ENCODE results near the gene TBX6. TPM values are rescaled to one million over a fixed set of nuclear protein-coding genes. Genes with fewer than 3 reads are reported as not detected.
A peak's percentile ranks its signal among the peaks of the same experiment; 100 is the strongest.

Gene TBX6
- total RNA-seq, 1 experiment from 2014 or later: 3.6 TPM

DNA sequence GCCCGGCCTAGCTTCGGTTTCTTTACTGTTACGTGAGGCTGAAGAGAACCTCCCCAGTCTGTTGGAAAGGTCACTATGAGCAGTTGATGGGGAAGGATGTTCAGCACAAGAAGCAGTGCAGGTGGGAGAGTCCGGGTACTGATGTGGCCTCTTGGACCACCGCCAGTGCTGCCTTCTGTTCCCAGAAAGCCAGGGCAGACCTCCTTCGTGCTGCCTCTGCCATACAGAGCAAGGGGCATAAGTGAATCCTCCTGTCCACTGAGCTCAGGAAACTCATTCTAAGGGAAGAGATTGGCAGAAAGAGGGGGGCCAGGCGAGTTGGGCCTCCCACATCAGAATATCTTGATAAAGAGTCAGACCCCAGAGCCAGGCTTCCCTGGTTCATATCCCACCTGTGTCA, 12.2 kb downstream of the TBX6 start:
- TF ChIP-seq, protein P1, sequence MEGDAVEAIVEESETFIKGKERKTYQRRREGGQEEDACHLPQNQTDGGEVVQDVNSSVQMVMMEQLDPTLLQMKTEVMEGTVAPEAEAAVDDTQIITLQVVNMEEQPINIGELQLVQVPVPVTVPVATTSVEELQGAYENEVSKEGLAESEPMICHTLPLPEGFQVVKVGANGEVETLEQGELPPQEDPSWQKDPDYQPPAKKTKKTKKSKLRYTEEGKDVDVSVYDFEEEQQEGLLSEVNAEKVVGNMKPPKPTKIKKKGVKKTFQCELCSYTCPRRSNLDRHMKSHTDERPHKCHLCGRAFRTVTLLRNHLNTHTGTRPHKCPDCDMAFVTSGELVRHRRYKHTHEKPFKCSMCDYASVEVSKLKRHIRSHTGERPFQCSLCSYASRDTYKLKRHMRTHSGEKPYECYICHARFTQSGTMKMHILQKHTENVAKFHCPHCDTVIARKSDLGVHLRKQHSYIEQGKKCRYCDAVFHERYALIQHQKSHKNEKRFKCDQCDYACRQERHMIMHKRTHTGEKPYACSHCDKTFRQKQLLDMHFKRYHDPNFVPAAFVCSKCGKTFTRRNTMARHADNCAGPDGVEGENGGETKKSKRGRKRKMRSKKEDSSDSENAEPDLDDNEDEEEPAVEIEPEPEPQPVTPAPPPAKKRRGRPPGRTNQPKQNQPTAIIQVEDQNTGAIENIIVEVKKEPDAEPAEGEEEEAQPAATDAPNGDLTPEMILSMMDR (IDR thresholded peaks at IDR 0.05; ENCODE audit: unreplicated experiment): no peak
- BruUV-seq (replicated peaks): no TSS peak
- intact Hi-C loops (cut with micrococcal nuclease; ENCODE audit: unreplicated experiment): no loop called here
- no peak overlapping the region for H3K27ac Mint-ChIP-seq (ENCODE audit: unreplicated experiment)
- H3K9me3 Mint-ChIP-seq (ENCODE audit: low read depth, unreplicated experiment): no peaks in the 10 kb centered on the region
- DNase-seq: no peak
- peaks cover 81% of the 10 kb centered on the region for H3K36me3 Mint-ChIP-seq (ENCODE audit: insufficient read depth, unreplicated experiment)
- peaks cover 23% of the 10 kb centered on the region for H3K4me1 Mint-ChIP-seq (ENCODE audit: low read depth, unreplicated experiment)
- CTCF ChIA-PET: interaction anchor here (0.7 to 1.7 kb wide), 3 partner anchors 11 to 367 kb away, joined by 3 to 6 read pairs (median 4); partner anchors contain the start of gene TBX6
- H3K4me3 Mint-ChIP-seq (ENCODE audit: low read depth, unreplicated experiment): no peak overlapping the region
- no peaks in the 10 kb centered on the region for H3K27me3 Mint-ChIP-seq (ENCODE audit: unreplicated experiment)

DNA sequence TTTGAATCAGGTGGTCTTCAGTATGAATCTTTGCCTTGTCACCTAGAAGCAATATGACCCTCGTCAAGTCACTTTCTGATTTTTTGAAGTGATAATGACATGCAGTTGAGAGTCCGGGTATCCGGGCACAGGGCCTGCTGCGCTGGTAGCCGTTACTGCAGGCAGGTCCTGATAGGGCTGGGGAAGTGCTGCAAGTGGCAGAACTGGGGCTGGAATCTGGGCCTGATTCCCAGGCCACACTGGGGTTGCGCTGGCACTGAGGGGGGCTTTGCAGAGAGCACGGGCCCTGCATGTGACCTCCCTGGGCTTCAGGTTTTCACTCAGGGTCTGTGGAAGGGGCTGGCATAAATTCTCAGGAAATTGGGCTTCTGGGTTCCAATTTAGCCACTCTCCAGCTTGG, 13.0 kb downstream of the TBX6 start:
- no peaks in the 10 kb centered on the region for H3K27me3 Mint-ChIP-seq (ENCODE audit: unreplicated experiment)
- BruUV-seq (replicated peaks): no TSS peak
- H3K9me3 Mint-ChIP-seq (ENCODE audit: low read depth, unreplicated experiment): no peaks in the 10 kb centered on the region
- no peak for DNase-seq
- H3K4me3 Mint-ChIP-seq (ENCODE audit: low read depth, unreplicated experiment): no peak overlapping the region
- TF ChIP-seq, protein P1 (IDR thresholded peaks at IDR 0.05; ENCODE audit: unreplicated experiment): no peak
- intact Hi-C loops (cut with micrococcal nuclease; ENCODE audit: unreplicated experiment): no loop called here
- no peak overlapping the region for H3K27ac Mint-ChIP-seq (ENCODE audit: unreplicated experiment)
- CTCF ChIA-PET: interaction anchor here (0.7 to 1.7 kb wide), 3 partner anchors 11 to 368 kb away, joined by 3 to 6 read pairs (median 3); partner anchors contain the start of gene TBX6
- H3K36me3 Mint-ChIP-seq (ENCODE audit: insufficient read depth, unreplicated experiment): peaks cover 82% of the 10 kb centered on the region
- H3K4me1 Mint-ChIP-seq (ENCODE audit: low read depth, unreplicated experiment): peaks cover 23% of the 10 kb centered on the region

DNA sequence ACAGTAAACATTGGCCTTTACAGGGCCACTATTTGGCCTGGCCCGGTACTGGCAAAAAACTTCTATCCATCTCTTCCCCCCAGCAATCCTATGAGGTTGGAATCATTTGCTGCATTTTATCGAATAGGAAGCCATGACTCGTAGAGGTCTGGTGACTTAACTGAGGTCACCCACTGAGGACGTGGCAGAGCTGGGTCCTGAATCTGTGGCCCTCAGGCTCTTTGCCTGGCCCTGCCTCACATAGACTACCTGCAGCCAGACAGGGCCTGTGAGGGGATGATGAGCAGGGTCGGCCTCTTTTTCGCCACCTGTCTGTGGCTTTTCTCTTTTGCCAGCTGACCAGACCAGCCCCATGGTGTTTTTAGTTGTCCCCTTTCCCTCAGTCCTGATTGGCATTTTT, 14.1 kb downstream of the TBX6 start:
- intact Hi-C loops (cut with micrococcal nuclease; ENCODE audit: unreplicated experiment): no loop called here
- H3K27me3 Mint-ChIP-seq (ENCODE audit: unreplicated experiment): no peaks in the 10 kb centered on the region
- no TSS peak for BruUV-seq (replicated peaks)
- H3K9me3 Mint-ChIP-seq (ENCODE audit: low read depth, unreplicated experiment): no peaks in the 10 kb centered on the region
- DNase-seq: no peak
- H3K36me3 Mint-ChIP-seq (ENCODE audit: insufficient read depth, unreplicated experiment): peaks cover 83% of the 10 kb centered on the region
- TF ChIP-seq, protein P1 (IDR thresholded peaks at IDR 0.05; ENCODE audit: unreplicated experiment): no peak
- CTCF ChIA-PET: interaction anchor here (1.1 kb wide), 1 partner anchor 15 kb away, joined by 3 read pairs; no protein-coding TSS in a partner anchor
- H3K4me3 Mint-ChIP-seq (ENCODE audit: low read depth, unreplicated experiment): peak overlapping the region; percentile 87
- H3K4me1 Mint-ChIP-seq (ENCODE audit: low read depth, unreplicated experiment): peaks cover 23% of the 10 kb centered on the region
- H3K27ac Mint-ChIP-seq (ENCODE audit: unreplicated experiment): peak overlapping the region; percentile 88

DNA sequence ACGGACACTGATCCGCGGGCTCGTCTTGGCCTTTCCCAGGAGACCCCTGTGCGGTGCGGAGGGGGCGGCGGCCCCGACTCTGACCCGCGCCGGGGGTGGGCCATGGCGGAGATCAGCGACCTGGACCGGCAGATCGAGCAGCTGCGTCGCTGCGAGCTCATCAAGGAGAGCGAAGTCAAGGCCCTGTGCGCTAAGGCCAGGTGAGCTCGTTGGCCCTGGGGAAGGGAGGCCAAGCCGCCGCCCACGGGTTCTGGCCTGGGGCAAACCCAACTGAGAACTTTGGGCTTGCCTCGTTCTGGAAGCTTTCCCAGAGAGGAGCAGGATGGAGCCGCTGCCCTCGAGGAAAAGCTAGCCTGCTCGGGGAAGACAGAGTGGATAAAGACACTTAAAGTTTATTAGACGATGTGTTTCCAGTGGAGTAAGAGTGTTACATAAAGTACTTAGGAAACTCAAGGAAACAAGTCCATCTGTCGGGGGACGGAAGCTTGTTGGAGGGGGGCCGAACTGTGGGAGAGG, 15.4 kb downstream of the TBX6 start:
- intact Hi-C loops (cut with micrococcal nuclease; ENCODE audit: unreplicated experiment): no loop called here
- TF ChIP-seq, protein P1 (IDR thresholded peaks at IDR 0.05; ENCODE audit: unreplicated experiment): no peak
- CTCF ChIA-PET: interaction anchor here (0.5 to 1.3 kb wide), 3 partner anchors 15 to 255 kb away, joined by 3 to 7 read pairs (median 6); partner anchors contain the start of gene TBX6
- Mint-ChIP-seq H3K4me1 (ENCODE audit: low read depth, unreplicated experiment) (peaks cover 23% of the 10 kb centered on the region), H3K36me3 (ENCODE audit: insufficient read depth, unreplicated experiment) (peaks cover 84% of the 10 kb centered on the region), H3K27ac (ENCODE audit: unreplicated experiment) (peak overlapping the region; percentile 88), H3K9me3 (ENCODE audit: low read depth, unreplicated experiment) (no peaks in the 10 kb centered on the region), H3K4me3 (ENCODE audit: low read depth, unreplicated experiment) (peak overlapping the region; percentile 87), H3K27me3 (ENCODE audit: unreplicated experiment) (no peaks in the 10 kb centered on the region)
- no peak for DNase-seq
- BruUV-seq (replicated peaks): no TSS peak
